Astrocyte (in vitro differentiated cells and primary cell): ENCODE data around the gene SELENOF. TPM values are rescaled to one million over a fixed set of nuclear protein-coding genes. Genes with fewer than 3 reads are reported as not detected.

Experiments used
- DNase-seq: peaks from one replicate; pipeline ENCODE4 v3.0.0-alpha.2; 2010; ENCODE audit warnings: low read depth
- FAIRE-seq: peaks from 2 replicates; lab custom pipeline; 2011; peaks lifted over from hg19 to GRCh38; lab: Jason Lieb, UNC
- H2AFZ ChIP-seq: 2 replicates; pipeline ENCODE4 v1.6.0; 2012; ENCODE audit warnings: low read depth, low read length, inconsistent platforms
- H3K27ac ChIP-seq: 2 replicates; pipeline ENCODE4 v1.5.1; 2011; ENCODE audit warnings: low read depth, low read length, inconsistent platforms
- H3K27me3 ChIP-seq: 2 replicates; pipeline ENCODE4 v1.6.0; 2011; ENCODE audit warnings: low read length, inconsistent platforms; ENCODE audit not compliant: insufficient read depth
- H3K36me3 ChIP-seq: 2 replicates; pipeline ENCODE4 v1.5.1; 2011; ENCODE audit warnings: low read length, inconsistent platforms; ENCODE audit not compliant: insufficient read depth
- H3K4me1 ChIP-seq: 2 replicates; pipeline ENCODE4 v1.5.1; 2011; ENCODE audit warnings: low read length, inconsistent platforms; ENCODE audit not compliant: insufficient read depth
- H3K4me2 ChIP-seq: 2 replicates; pipeline ENCODE4 v1.6.0; 2012; ENCODE audit warnings: low read length, inconsistent platforms
- H3K4me3 ChIP-seq: 2 replicates; pipeline ENCODE4 v1.5.1; 2011; ENCODE audit warnings: low read depth, mild to moderate bottlenecking, low read length, inconsistent platforms; ENCODE audit not compliant: insufficient read depth
- H3K79me2 ChIP-seq: 2 replicates; pipeline ENCODE4 v1.6.0; 2012; ENCODE audit warnings: mild to moderate bottlenecking, low read length, inconsistent platforms; ENCODE audit not compliant: insufficient read depth
- H3K9ac ChIP-seq: 2 replicates; pipeline ENCODE4 v1.6.0; 2012; ENCODE audit warnings: mild to moderate bottlenecking, low read length, inconsistent platforms
- H3K9me3 ChIP-seq: 2 replicates; pipeline ENCODE4 v1.5.1; 2012; ENCODE audit warnings: low read depth, mild to moderate bottlenecking, low read length, inconsistent platforms; ENCODE audit not compliant: insufficient read depth
- H4K20me1 ChIP-seq: 2 replicates; pipeline ENCODE4 v1.6.0; 2012; ENCODE audit warnings: low read length, inconsistent platforms; ENCODE audit not compliant: insufficient read depth
- H3K27ac Mint-ChIP-seq: one replicate; pipeline ENCODE4 v1.8.0; 2021; ENCODE audit warnings: mild to moderate bottlenecking, mixed read lengths; ENCODE audit not compliant: unreplicated experiment
- H3K27me3 Mint-ChIP-seq: one replicate; pipeline ENCODE4 v1.8.0; 2021; ENCODE audit warnings: low read depth, mixed read lengths; ENCODE audit not compliant: unreplicated experiment
- H3K36me3 Mint-ChIP-seq: one replicate; pipeline ENCODE4 v1.8.0; 2021; ENCODE audit warnings: low read depth, mixed read lengths; ENCODE audit not compliant: unreplicated experiment
- H3K4me1 Mint-ChIP-seq: one replicate; pipeline ENCODE4 v1.8.0; 2021; ENCODE audit warnings: low read depth, mixed read lengths; ENCODE audit not compliant: unreplicated experiment
- H3K4me3 Mint-ChIP-seq: one replicate; pipeline ENCODE4 v1.8.0; 2021; ENCODE audit warnings: mild to moderate bottlenecking, moderate library complexity, mixed read lengths; ENCODE audit not compliant: unreplicated experiment
- H3K9me3 Mint-ChIP-seq: one replicate; pipeline ENCODE4 v1.8.0; 2021; ENCODE audit warnings: mild to moderate bottlenecking, mixed read lengths; ENCODE audit not compliant: unreplicated experiment
- EZH2 ChIP-seq: IDR thresholded peaks from 2 replicates; pipeline ENCODE4 v1.6.1; 2012; ENCODE audit warnings: mild to moderate bottlenecking, low read length, inconsistent platforms; ENCODE audit not compliant: insufficient read depth
- total RNA-seq: library from RNA; stranded (reverse); gene quantifications from 2 replicates; pipeline ENCODE4 v1.2.1, GENCODE V29; 2021
- TF ChIP-seq, protein P1 (sequence below): IDR thresholded peaks from 2 replicates; pipeline ENCODE4 v1.5.1; 2011; ENCODE audit warnings: low read depth, mild to moderate bottlenecking, inconsistent platforms, low read length, moderate library complexity; ENCODE audit not compliant: insufficient read depth

The SELENOF gene
- total RNA-seq, 1 donor from 2014 or later = 193 TPM

DNA sequence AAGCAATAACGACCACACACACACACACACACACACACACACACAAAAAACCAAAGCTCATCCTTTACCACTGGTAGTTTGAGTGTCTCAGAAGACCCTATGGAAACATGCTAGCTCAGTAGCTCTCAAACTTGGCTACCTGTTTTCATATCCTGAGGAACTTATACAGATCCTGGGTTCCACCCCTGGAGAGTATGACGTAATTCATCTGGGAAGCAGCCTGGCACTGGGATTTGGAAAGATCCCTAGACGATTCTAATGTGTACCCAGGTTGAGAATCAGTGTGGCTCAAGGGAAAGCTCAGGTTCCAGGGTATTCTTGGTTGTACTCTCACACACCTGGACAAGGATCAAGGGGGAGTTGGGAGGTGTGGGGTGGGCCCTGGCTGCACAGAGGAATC lies 85.9 kb downstream of the SELENOF start:
- Histone ChIP-seq H3K27ac (no peak overlapping the region), H3K4me1 (no peaks in the 10 kb centered on the region), H2AFZ (no peak overlapping the region), H3K9me3 (no peaks in the 10 kb centered on the region), H3K27me3 (peaks cover 2% of the 10 kb centered on the region), H3K9ac (no peak overlapping the region), H4K20me1 (no peaks in the 10 kb centered on the region), H3K79me2 (no peaks in the 10 kb centered on the region), H3K4me2 (no peak overlapping the region), H3K36me3 (no peaks in the 10 kb centered on the region), H3K4me3 (no peak overlapping the region)
- no peak overlapping the region for H3K27ac Mint-ChIP-seq
- TF ChIP-seq, protein P1, sequence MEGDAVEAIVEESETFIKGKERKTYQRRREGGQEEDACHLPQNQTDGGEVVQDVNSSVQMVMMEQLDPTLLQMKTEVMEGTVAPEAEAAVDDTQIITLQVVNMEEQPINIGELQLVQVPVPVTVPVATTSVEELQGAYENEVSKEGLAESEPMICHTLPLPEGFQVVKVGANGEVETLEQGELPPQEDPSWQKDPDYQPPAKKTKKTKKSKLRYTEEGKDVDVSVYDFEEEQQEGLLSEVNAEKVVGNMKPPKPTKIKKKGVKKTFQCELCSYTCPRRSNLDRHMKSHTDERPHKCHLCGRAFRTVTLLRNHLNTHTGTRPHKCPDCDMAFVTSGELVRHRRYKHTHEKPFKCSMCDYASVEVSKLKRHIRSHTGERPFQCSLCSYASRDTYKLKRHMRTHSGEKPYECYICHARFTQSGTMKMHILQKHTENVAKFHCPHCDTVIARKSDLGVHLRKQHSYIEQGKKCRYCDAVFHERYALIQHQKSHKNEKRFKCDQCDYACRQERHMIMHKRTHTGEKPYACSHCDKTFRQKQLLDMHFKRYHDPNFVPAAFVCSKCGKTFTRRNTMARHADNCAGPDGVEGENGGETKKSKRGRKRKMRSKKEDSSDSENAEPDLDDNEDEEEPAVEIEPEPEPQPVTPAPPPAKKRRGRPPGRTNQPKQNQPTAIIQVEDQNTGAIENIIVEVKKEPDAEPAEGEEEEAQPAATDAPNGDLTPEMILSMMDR = no peak
- no peak for TF ChIP-seq EZH2
- H3K27me3 Mint-ChIP-seq = peaks cover 7% of the 10 kb centered on the region
- no peak for FAIRE-seq
- H3K4me3 Mint-ChIP-seq = no peak overlapping the region
- DNase-seq = no peak
- no peaks in the 10 kb centered on the region for H3K9me3 Mint-ChIP-seq
- peaks cover 13% of the 10 kb centered on the region for H3K4me1 Mint-ChIP-seq
- H3K36me3 Mint-ChIP-seq = no peaks in the 10 kb centered on the region

DNA sequence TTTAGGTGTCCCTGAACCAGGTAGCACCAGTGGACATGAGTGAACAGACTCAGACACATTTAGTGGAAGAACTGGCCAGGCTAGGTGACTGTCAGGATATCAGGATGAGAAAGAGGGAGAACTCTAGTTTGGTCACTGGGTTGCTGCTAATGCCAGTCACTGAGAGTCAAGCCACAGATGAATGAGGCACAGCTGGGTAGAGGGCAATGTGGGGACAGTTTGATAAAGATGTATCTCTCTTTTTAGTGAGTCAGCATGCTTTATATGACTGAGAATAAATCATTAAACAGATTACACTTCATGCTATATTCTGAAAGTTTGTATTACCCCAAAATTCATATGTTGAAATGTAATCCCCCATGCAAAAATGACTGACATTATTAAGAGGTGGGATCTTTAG lies 87.1 kb downstream of the SELENOF start:
- no peak for TF ChIP-seq EZH2
- TF ChIP-seq, protein P1 = no peak
- Histone ChIP-seq H3K4me3 (no peak overlapping the region), H3K27me3 (peaks cover 2% of the 10 kb centered on the region), H3K4me1 (no peaks in the 10 kb centered on the region), H3K27ac (no peak overlapping the region), H3K4me2 (no peak overlapping the region), H3K36me3 (no peaks in the 10 kb centered on the region), H3K9me3 (no peaks in the 10 kb centered on the region), H3K9ac (no peak overlapping the region), H3K79me2 (no peaks in the 10 kb centered on the region), H2AFZ (no peak overlapping the region), H4K20me1 (no peaks in the 10 kb centered on the region)
- Mint-ChIP-seq H3K36me3 (no peaks in the 10 kb centered on the region), H3K4me3 (no peak overlapping the region), H3K4me1 (peaks cover 18% of the 10 kb centered on the region), H3K9me3 (no peaks in the 10 kb centered on the region), H3K27ac (no peak overlapping the region), H3K27me3 (peaks cover 7% of the 10 kb centered on the region)
- FAIRE-seq (no peak), DNase-seq (no peak)

DNA sequence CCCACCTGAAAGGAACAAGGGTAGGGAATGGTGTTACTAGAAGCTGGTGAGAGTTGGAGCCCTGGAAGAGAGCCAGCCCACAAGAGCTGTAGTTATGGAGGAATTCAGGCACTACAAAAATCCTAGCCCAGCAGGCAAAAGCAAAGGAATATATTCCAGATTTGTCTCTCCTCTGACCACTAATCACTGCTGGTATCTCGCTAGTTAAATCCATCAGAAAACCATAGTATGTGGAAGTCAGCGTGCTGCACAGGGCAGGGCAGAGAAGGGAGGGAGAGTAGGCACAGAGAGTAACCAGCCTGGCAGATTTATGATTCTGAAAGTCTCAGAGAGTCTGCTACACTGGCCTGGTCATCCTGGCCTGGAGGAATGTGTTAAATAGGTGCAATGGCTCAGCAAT lies 88.6 kb downstream of the SELENOF start:
- Histone ChIP-seq H3K4me2 (peak overlapping the region; percentile 14), H3K4me3 (no peak overlapping the region), H2AFZ (no peak overlapping the region), H3K9ac (no peak overlapping the region), H3K36me3 (no peaks in the 10 kb centered on the region), H4K20me1 (no peaks in the 10 kb centered on the region), H3K27me3 (peaks cover 2% of the 10 kb centered on the region), H3K79me2 (no peaks in the 10 kb centered on the region), H3K27ac (no peak overlapping the region), H3K9me3 (no peaks in the 10 kb centered on the region), H3K4me1 (no peaks in the 10 kb centered on the region)
- Mint-ChIP-seq H3K9me3 (no peaks in the 10 kb centered on the region), H3K27ac (no peak overlapping the region), H3K27me3 (peaks cover 7% of the 10 kb centered on the region), H3K4me1 (peaks cover 21% of the 10 kb centered on the region), H3K36me3 (no peaks in the 10 kb centered on the region), H3K4me3 (no peak overlapping the region)
- no peak for TF ChIP-seq EZH2
- FAIRE-seq (no peak), DNase-seq (peak; percentile 59)
